Large intestine (tissue), 3 donors: Measurements from ENCODE around the gene LRFN2. TPM values are rescaled to one million over a fixed set of nuclear protein-coding genes. Genes with fewer than 3 reads are reported as not detected.

ENCODE experiments used
- DNase-seq, 2 donors: peaks; one replicate each; pipeline versions ENCODE4 v3.0.0 to v3.0.0-alpha.2; 2013
- H3K27ac ChIP-seq: one replicate; pipeline ENCODE4 v1.5.1; 2013; ENCODE audit warnings: low read length
- H3K27me3 ChIP-seq: 2 replicates; pipeline ENCODE4 v1.6.1; 2013; ENCODE audit warnings: low read length; ENCODE audit not compliant: control insufficient read depth, insufficient read depth
- H3K36me3 ChIP-seq: 2 replicates; pipeline ENCODE4 v1.6.1; 2013; ENCODE audit warnings: low read length; ENCODE audit not compliant: control insufficient read depth, insufficient read depth
- H3K4me1 ChIP-seq: one replicate; pipeline ENCODE4 v1.6.1; 2013; ENCODE audit warnings: low read length; ENCODE audit not compliant: control insufficient read depth, insufficient read depth
- H3K4me3 ChIP-seq: one replicate; pipeline ENCODE4 v1.5.1; 2013; ENCODE audit warnings: low read length
- H3K9me3 ChIP-seq: one replicate; pipeline ENCODE4 v1.6.1; 2013; ENCODE audit warnings: mild to moderate bottlenecking, low read depth, low read length, moderate library complexity; ENCODE audit not compliant: control insufficient read depth
- WGBS: methylation state at CpG from one replicate; pipeline ENCODE4 v1.1.5; 2013; ENCODE audit warnings: low lambda C conversion rate; ENCODE audit not compliant: insufficient coverage; 5-methylcytosine and 5-hydroxymethylcytosine counted together
- polyA plus RNA-seq: library from polyadenylated mRNA; unstranded; fragments of 120-200 nt; gene quantifications from one replicate; pipeline ENCODE4 v1.2.1, GENCODE V29; 2013

LRFN2 gene
- polyA plus RNA-seq, 1 donor, result 0.76 TPM

DNA sequence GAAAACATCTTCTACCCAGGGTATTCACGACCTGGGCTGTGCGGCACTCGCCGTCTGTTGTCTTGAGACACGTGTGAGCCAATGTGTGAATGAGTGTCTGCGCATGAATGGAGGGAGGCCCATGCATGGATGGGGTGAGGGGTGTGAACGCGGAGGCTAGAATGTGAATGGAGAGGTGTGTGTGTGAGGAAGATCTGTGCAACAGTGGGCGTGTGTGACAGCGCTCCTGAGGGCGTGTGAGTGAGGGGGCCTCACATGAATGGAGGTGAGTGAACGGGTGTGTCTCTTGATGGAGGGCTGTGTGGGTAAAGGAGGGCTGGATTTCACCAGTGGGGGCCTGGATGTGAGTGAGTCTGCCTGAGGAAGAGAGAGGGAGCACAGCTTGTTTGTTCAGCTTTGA is 146.0 kb downstream of the LRFN2 start:
- no CpG with 5 or more reads among the region's 12 CpGs for WGBS
- Histone ChIP-seq H3K9me3 (no peaks in the 10 kb centered on the region), H3K36me3 (no peaks in the 10 kb centered on the region), H3K27me3 (no peaks in the 10 kb centered on the region), H3K4me1 (no peaks in the 10 kb centered on the region), H3K4me3 (no peak overlapping the region), H3K27ac (no peak overlapping the region)
- DNase-seq, result no peak

- H3K27ac ChIP-seq, result no peak overlapping the region
- no peak overlapping the region for H3K4me3 ChIP-seq
- peak; percentile 16 to 41 for DNase-seq
- H3K4me1 ChIP-seq, result no peaks in the 10 kb centered on the region
- no peaks in the 10 kb centered on the region for H3K9me3 ChIP-seq
- H3K36me3 ChIP-seq, result no peaks in the 10 kb centered on the region
- WGBS, result 83% methylated on average over 1 of the region's 6 CpGs
- no peaks in the 10 kb centered on the region for H3K27me3 ChIP-seq
Observed at GRCh38 chr6:40440053-40440452, 147.1 kb downstream of the LRFN2 start.

DNA sequence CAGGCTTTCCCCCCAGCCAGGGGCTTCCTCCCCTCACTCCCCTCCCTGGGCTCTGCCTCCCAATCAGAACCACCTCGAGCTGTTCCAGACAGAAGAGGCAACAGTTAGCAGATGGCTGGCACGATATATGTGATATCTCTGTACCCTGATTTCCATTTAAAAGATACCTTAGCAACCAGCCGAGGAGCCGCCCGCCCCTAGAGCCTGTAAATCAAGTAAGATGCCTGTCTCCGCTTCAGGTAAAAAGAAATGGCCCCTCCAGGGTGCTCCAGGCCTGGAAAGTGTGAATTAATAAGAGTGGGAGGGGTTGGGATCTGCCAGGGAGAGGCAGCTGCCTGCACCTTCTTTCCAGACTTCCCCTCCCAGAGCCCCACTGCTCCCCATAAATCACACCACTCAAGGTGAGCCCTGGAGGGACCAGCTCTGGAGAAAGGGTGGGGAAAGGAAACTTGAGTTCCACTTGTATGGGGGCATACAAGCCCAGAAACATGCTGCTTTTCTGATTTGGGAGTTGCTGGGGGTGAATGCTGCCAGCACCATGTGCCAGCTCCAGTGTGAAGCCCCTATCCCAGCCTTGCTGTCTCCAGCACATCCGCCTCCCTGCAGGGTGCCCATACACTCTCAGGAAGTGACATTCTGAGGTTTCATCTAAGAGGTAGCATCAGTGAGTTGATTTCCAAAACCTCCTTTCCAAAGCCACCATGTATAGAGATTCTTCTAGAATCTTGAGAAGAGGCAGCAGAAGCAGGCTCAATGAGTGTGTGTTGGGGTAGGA is 148.0 kb downstream of the LRFN2 start:
- WGBS, result 90% methylated on average over 4 of the region's 7 CpGs
- Histone ChIP-seq H3K27ac (no peak overlapping the region), H3K9me3 (no peaks in the 10 kb centered on the region), H3K27me3 (no peaks in the 10 kb centered on the region), H3K4me3 (no peak overlapping the region), H3K4me1 (no peaks in the 10 kb centered on the region), H3K36me3 (no peaks in the 10 kb centered on the region)
- no peak for DNase-seq

DNA sequence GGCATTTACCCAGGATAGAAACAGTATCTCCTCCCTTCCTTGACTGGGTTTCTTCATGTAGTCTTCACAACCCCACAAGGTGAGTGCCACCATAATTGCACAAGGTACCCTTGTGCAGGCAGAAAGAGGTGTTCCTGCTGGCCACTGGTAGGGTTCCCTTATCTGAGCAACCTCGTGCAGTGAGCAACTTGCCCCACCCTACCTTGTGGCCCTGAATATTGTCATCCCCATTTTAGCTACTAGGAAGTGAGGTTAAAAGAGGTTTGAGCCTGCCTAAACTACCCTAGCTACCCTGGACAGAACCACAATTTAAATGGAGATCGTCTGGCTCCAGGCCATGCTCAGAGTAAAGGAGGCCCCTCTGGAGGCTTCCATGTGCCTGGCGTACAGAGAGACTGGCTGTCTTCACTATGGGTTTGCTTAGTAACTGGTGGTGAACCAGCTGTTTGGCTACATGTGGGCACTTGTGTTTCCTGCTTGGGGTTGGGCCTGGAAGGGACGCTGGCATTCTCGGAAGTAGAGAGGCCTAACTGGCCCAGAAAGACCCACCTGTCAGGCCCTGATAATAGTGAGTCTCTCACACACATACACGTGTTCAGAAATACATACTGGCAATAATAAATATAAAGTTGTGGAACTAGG is 148.8 kb downstream of the LRFN2 start:
- no peak overlapping the region for H3K27ac ChIP-seq
- H3K27me3 ChIP-seq, result no peaks in the 10 kb centered on the region
- H3K36me3 ChIP-seq, result no peaks in the 10 kb centered on the region
- 67% methylated on average over 1 of the region's 6 CpGs for WGBS
- H3K4me1 ChIP-seq, result no peaks in the 10 kb centered on the region
- H3K4me3 ChIP-seq, result no peak overlapping the region
- DNase-seq, result no peak
- no peaks in the 10 kb centered on the region for H3K9me3 ChIP-seq

GRCh38 chr6:40437631-40438030 is 149.5 kb downstream of the LRFN2 start:
- DNase-seq, result no peak
- Histone ChIP-seq H3K36me3 (no peaks in the 10 kb centered on the region), H3K4me1 (no peaks in the 10 kb centered on the region), H3K4me3 (no peak overlapping the region), H3K9me3 (no peaks in the 10 kb centered on the region), H3K27me3 (no peaks in the 10 kb centered on the region), H3K27ac (no peak overlapping the region)
- 80% methylated on average over 1 of the region's 2 CpGs for WGBS

DNA sequence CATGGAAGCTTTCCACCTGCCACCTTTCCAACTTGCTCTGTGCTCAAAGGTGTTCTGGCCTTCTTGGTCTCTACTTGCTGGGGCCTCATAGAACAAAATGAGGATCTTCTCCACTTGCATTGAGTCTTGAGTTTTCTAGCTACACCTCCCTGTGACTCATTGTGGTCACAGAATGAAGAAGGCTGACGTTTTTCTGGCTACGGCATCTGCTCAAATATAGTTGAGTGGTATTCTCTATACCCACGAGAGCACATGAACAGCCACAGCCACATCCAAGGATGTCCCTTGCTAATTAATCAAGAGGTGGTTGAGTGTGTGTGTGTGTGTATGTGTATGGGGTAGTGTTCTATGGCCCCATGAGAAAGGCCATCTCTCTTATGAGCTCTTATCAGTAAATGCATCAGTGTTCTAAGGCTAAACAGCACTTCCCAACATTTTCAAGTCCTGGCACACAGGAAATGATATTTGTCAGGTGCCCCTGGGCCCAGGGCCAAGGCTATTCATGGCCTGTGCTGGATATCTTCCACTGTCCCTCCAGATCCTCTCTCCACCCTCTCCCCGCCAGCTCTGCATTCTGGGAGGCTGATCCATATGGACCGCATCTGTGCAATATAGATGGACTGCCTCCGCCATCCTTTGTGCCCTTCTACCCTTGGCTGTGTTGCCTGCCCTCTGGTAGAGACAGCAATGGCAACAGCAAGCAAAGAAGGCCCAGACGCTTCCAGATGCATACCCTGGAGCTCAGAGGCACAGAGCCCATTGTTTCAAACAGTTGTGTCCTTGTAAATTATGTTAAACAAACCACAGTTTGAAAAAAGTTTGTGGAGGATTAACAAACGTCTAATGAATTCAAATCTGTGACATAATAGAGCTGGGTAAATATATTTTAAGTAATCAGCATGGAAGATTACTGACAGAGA is 150.2 kb downstream of the LRFN2 start:
- Histone ChIP-seq H3K27ac (no peak overlapping the region), H3K36me3 (no peaks in the 10 kb centered on the region), H3K27me3 (no peaks in the 10 kb centered on the region), H3K4me1 (no peaks in the 10 kb centered on the region), H3K4me3 (no peak overlapping the region), H3K9me3 (no peaks in the 10 kb centered on the region)
- WGBS, result no CpG with 5 or more reads among the region's 8 CpGs
- DNase-seq, result no peak

DNA sequence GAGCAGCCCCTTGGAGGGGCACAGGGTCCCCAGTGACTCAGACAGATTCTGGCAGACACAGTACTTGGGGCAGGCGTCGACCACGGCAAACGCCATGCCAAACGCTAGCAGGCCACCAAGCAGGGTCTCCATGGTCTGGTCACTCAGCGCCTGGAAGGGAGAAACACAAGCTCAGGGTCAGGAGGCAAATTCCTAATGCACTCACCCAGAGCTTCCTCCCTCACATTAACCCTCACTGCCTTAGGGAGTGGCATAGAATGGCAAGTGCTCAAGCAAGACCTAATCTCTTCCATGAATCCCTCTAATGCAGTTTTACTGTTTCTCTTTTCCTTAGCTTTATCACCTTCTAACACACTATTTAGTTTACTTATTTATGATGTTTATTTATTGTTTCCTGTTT is 154.2 kb downstream of the LRFN2 start:
- WGBS, result no CpG with 5 or more reads among the region's 6 CpGs
- DNase-seq, result no peak
- H3K27me3 ChIP-seq, result no peaks in the 10 kb centered on the region
- no peaks in the 10 kb centered on the region for H3K36me3 ChIP-seq
- H3K4me1 ChIP-seq, result no peaks in the 10 kb centered on the region
- no peaks in the 10 kb centered on the region for H3K9me3 ChIP-seq
- no peak overlapping the region for H3K4me3 ChIP-seq
- no peak overlapping the region for H3K27ac ChIP-seq

DNA sequence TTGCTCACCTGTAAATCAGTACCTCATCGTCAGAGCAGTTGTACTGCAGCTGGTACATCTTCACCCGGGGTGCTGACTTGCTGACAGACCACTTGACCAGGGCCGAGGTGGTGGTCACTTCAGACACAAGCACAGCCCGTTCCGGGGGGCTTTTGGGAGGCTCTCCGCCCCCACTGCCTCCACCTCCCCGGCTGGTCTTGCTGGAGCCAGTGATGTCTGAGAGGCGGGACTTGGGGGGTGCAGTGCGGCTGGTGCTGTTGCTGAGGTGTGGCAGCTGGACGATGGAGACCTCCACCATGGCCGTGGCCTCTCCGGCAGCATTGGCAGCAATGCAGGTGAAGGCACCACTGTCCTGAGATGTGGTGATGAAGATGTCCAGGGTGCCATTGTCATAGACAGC is 155.5 kb downstream of the LRFN2 start:
- no CpG with 5 or more reads among the region's 12 CpGs for WGBS
- no peak for DNase-seq
- H3K27ac ChIP-seq, result no peak overlapping the region
- no peaks in the 10 kb centered on the region for H3K9me3 ChIP-seq
- no peaks in the 10 kb centered on the region for H3K36me3 ChIP-seq
- H3K4me1 ChIP-seq, result no peaks in the 10 kb centered on the region
- no peak overlapping the region for H3K4me3 ChIP-seq
- H3K27me3 ChIP-seq, result no peaks in the 10 kb centered on the region

GRCh38 chr6:40427196-40427595 is 160.0 kb downstream of the LRFN2 start:
- Histone ChIP-seq H3K9me3 (no peaks in the 10 kb centered on the region), H3K4me3 (no peak overlapping the region), H3K4me1 (no peaks in the 10 kb centered on the region), H3K27ac (no peak overlapping the region), H3K36me3 (no peaks in the 10 kb centered on the region), H3K27me3 (no peaks in the 10 kb centered on the region)
- DNase-seq, result no peak
- WGBS, result no CpG with 5 or more reads among the region's 3 CpGs

GRCh38 chr6:40426346-40427066 is 160.7 kb downstream of the LRFN2 start:
- DNase-seq, result no peak
- Histone ChIP-seq H3K36me3 (no peaks in the 10 kb centered on the region), H3K9me3 (no peaks in the 10 kb centered on the region), H3K4me3 (no peak overlapping the region), H3K4me1 (no peaks in the 10 kb centered on the region), H3K27ac (no peak overlapping the region), H3K27me3 (no peaks in the 10 kb centered on the region)
- WGBS, result 92% methylated on average over 2 of the region's 7 CpGs
